ENCODE measurements around the gene MRAP. TPM values are rescaled to one million over a fixed set of nuclear protein-coding genes. Genes with fewer than 3 reads are reported as not detected.

Gene MRAP
- total and polyA plus RNA-seq, 10 of the 15 experiments (the other 5 are each of a cell fraction or from before 2014, with no cell fraction given) = 0.34 to 1.2 TPM; not detected in 8

GRCh38 chr21:32328595-32328994, 29.9 kb downstream of the MRAP start:
- Histone ChIP-seq H3K4me1 (ENCODE audit: control insufficient read depth, insufficient read depth, low read length) (no peaks in the 10 kb centered on the region), H3K4me2 (ENCODE audit: control insufficient read depth, insufficient read depth) (no peak overlapping the region), H3K27ac (ENCODE audit: control insufficient read depth, insufficient read depth) (no peak overlapping the region), H3K36me3 (ENCODE audit: control insufficient read depth in 2 of 2, insufficient read depth in 2 of 2, low read length in 1 of 2) (peaks cover 23 to 36% of the 10 kb centered on the region in 2 experiments), H3K9me3 (replicated peaks; ENCODE audit: control insufficient read depth, insufficient read depth, low read length) (peaks cover 5% of the 10 kb centered on the region), H2AFZ (ENCODE audit: control insufficient read depth, low read depth, low read length) (no peak overlapping the region), H3K4me3 (no peak overlapping the region), H4K20me1 (ENCODE audit: control insufficient read depth, insufficient read depth) (no peaks in the 10 kb centered on the region), H3K27me3 (replicated peaks in 1 of 2; ENCODE audit: control insufficient read depth in 2 of 2, insufficient read depth in 2 of 2, low read length in 1 of 2) (no peaks in the 10 kb centered on the region), H3K9ac (ENCODE audit: control insufficient read depth, insufficient read depth, low read length) (no peak overlapping the region), H3K79me2 (ENCODE audit: control insufficient read depth, insufficient read depth, low read length) (no peaks in the 10 kb centered on the region)
- POLR2A ChIA-PET = no interaction called here
- CTCF ChIA-PET = interaction anchor here (0.6 kb wide), 1 partner anchor 272 kb away, joined by 3 read pairs; no protein-coding TSS in a partner anchor
- SMC1A ChIA-PET (ENCODE audit: uncharacterized antibody, unreplicated experiment) = interaction anchor here (0.6 kb wide), 1 partner anchor 21 kb away, joined by 3 read pairs; no protein-coding TSS in a partner anchor
- ATAC-seq = no peak
- intact Hi-C loops (cut with micrococcal nuclease; ENCODE audit: unreplicated experiment) (no loop called here), in situ Hi-C loops (cut with MboI) (no loop called here)
- no peak for DNase-seq (ENCODE audit: low read depth, low spot score)
- WGBS (ENCODE audit: insufficient coverage, insufficient replicate concordance, low lambda C conversion rate, missing lambda C conversion rate) = 98% methylated on average over 3 of the region's 3 CpGs
- no TSS peak for BruUV-seq (replicated peaks)
- no peak for FAIRE-seq
- RAD21 ChIA-PET (ENCODE audit: unreplicated experiment) = no interaction called here
- TF ChIP-seq, protein P1, sequence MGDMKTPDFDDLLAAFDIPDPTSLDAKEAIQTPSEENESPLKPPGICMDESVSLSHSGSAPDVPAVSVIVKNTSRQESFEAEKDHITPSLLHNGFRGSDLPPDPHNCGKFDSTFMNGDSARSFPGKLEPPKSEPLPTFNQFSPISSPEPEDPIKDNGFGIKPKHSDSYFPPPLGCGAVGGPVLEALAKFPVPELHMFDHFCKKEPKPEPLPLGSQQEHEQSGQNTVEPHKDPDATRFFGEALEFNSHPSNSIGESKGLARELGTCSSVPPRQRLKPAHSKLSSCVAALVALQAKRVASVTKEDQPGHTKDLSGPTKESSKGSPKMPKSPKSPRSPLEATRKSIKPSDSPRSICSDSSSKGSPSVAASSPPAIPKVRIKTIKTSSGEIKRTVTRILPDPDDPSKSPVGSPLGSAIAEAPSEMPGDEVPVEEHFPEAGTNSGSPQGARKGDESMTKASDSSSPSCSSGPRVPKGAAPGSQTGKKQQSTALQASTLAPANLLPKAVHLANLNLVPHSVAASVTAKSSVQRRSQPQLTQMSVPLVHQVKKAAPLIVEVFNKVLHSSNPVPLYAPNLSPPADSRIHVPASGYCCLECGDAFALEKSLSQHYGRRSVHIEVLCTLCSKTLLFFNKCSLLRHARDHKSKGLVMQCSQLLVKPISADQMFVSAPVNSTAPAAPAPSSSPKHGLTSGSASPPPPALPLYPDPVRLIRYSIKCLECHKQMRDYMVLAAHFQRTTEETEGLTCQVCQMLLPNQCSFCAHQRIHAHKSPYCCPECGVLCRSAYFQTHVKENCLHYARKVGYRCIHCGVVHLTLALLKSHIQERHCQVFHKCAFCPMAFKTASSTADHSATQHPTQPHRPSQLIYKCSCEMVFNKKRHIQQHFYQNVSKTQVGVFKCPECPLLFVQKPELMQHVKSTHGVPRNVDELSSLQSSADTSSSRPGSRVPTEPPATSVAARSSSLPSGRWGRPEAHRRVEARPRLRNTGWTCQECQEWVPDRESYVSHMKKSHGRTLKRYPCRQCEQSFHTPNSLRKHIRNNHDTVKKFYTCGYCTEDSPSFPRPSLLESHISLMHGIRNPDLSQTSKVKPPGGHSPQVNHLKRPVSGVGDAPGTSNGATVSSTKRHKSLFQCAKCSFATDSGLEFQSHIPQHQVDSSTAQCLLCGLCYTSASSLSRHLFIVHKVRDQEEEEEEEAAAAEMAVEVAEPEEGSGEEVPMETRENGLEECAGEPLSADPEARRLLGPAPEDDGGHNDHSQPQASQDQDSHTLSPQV (IDR thresholded peaks at IDR 0.05) = no peak
- TF ChIP-seq, protein P2, sequence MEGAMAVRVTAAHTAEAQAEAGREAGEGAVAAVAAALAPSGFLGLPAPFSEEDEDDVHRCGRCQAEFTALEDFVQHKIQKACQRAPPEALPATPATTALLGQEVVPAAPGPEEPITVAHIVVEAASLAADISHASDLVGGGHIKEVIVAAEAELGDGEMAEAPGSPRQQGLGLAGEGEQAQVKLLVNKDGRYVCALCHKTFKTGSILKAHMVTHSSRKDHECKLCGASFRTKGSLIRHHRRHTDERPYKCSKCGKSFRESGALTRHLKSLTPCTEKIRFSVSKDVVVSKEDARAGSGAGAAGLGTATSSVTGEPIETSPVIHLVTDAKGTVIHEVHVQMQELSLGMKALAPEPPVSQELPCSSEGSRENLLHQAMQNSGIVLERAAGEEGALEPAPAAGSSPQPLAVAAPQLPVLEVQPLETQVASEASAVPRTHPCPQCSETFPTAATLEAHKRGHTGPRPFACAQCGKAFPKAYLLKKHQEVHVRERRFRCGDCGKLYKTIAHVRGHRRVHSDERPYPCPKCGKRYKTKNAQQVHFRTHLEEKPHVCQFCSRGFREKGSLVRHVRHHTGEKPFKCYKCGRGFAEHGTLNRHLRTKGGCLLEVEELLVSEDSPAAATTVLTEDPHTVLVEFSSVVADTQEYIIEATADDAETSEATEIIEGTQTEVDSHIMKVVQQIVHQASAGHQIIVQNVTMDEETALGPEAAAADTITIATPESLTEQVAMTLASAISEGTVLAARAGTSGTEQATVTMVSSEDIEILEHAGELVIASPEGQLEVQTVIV (IDR thresholded peaks at IDR 0.05; ENCODE audit: borderline replicate concordance, partially characterized antibody) = no peak
- TF ChIP-seq NR2F1 (conservative IDR thresholded peaks at IDR 0.05) (no peak), RAD21 (IDR thresholded peaks at IDR 0.05; ENCODE audit: insufficient read depth, low read depth, low read length) (no peak), JUNB (IDR thresholded peaks at IDR 0.05) (no peak), YBX1 (IDR thresholded peaks at IDR 0.05) (no peak), ZBED1 (IDR thresholded peaks at IDR 0.05; ENCODE audit: borderline replicate concordance) (no peak)
